Keratinocyte (primary cell): ENCODE data around the gene C16orf92. TPM values are rescaled to one million over a fixed set of nuclear protein-coding genes. Genes with fewer than 3 reads are reported as not detected.

Source experiments
- DNase-seq: peaks from one replicate; pipeline ENCODE4 v3.0.0-alpha.2; 2011; ENCODE audit warnings: low read depth, missing footprints, low spot score
- FAIRE-seq: peaks from 2 replicates; lab custom pipeline; 2011; peaks lifted over from hg19 to GRCh38; lab: Jason Lieb, UNC
- H2AFZ ChIP-seq: 2 replicates; pipeline ENCODE4 v1.6.0; 2012; ENCODE audit warnings: low read length, control low read depth, inconsistent platforms; ENCODE audit not compliant: control insufficient read depth
- H3K27ac ChIP-seq: 2 replicates; pipeline ENCODE4 v1.5.1; 2011; ENCODE audit warnings: low read length; ENCODE audit not compliant: control insufficient read depth, insufficient read depth
- H3K27me3 ChIP-seq: 3 replicates; pipeline ENCODE4 v1.6.0; 2011; ENCODE audit warnings: low read length; ENCODE audit not compliant: control insufficient read depth, insufficient read depth; ENCODE audit errors: extremely low read depth
- H3K36me3 ChIP-seq, 2 experiments: 2 replicates in 1 of 2; 3 replicates in 1 of 2; pipeline ENCODE4 v1.5.1; 2011; ENCODE audit warnings: low read length in 2 of 2, mild to moderate bottlenecking in 1 of 2; ENCODE audit not compliant: control insufficient read depth in 2 of 2, insufficient read depth in 2 of 2; ENCODE audit errors: extremely low read depth in 1 of 2
- H3K4me1 ChIP-seq: 3 replicates; pipeline ENCODE4 v1.5.1; 2011; ENCODE audit warnings: low read length; ENCODE audit not compliant: control insufficient read depth, insufficient read depth; ENCODE audit errors: extremely low read depth
- H3K4me2 ChIP-seq: 3 replicates; pipeline ENCODE4 v1.6.0; 2011; ENCODE audit warnings: low read depth, low read length; ENCODE audit not compliant: control insufficient read depth, insufficient read depth; ENCODE audit errors: extremely low read depth
- H3K4me3 ChIP-seq, 3 experiments: fragments of 200-600 bp in 1 of 3; sonication (generic) in 1 of 3; 2 replicates in 2 of 3; 3 replicates in 1 of 3; pipeline ENCODE4 v1.5.1; 2011 to 2016; ENCODE audit warnings: low read length in 3 of 3, mild to moderate bottlenecking in 3 of 3, control low read depth in 2 of 3, inconsistent platforms in 1 of 3, low read depth in 1 of 3, mixed read lengths in 1 of 3, mixed run types in 1 of 3, moderate library complexity in 1 of 3; ENCODE audit not compliant: control insufficient read depth in 2 of 3, insufficient read depth in 2 of 3; ENCODE audit errors: extremely low read depth in 1 of 3
- H3K79me2 ChIP-seq: 2 replicates; pipeline ENCODE4 v1.6.0; 2012; ENCODE audit warnings: low read length; ENCODE audit not compliant: control insufficient read depth, insufficient read depth
- H3K9ac ChIP-seq: 3 replicates; pipeline ENCODE4 v1.6.0; 2011; ENCODE audit warnings: low read length; ENCODE audit not compliant: control insufficient read depth, insufficient read depth; ENCODE audit errors: extremely low read depth
- H3K9me1 ChIP-seq: 3 replicates; pipeline ENCODE4 v1.6.0; 2011; ENCODE audit warnings: low read length; ENCODE audit not compliant: control insufficient read depth, insufficient read depth; ENCODE audit errors: extremely low read depth
- H3K9me3 ChIP-seq: 2 replicates; pipeline ENCODE4 v1.5.1; 2012; ENCODE audit warnings: low read depth, low read length; ENCODE audit not compliant: control insufficient read depth
- H4K20me1 ChIP-seq: 3 replicates; pipeline ENCODE4 v1.6.0; 2011; ENCODE audit warnings: low read length; ENCODE audit not compliant: control insufficient read depth, insufficient read depth; ENCODE audit errors: extremely low read depth
- CTCF ChIP-seq, 3 experiments: IDR thresholded peaks in 1 of 3; conservative IDR thresholded peaks in 1 of 3; optimal IDR thresholded peaks in 1 of 3; 2 replicates in 2 of 3; 3 replicates in 1 of 3; pipeline versions ENCODE3 to v1.5.1; 2011; ENCODE audit warnings: low read length in 3 of 3, mild to moderate bottlenecking in 3 of 3, moderate library complexity in 2 of 3, control low read depth in 1 of 3, inconsistent platforms in 1 of 3; ENCODE audit not compliant: insufficient read depth in 2 of 3; ENCODE audit errors: extremely low read depth in 1 of 3
- EZH2 ChIP-seq: IDR thresholded peaks from one replicate; pipeline ENCODE4 v1.6.1; 2012; ENCODE audit warnings: inconsistent platforms, mild to moderate bottlenecking, low read length, moderate library complexity
- dilution Hi-C: fragments of 300-500 bp; cut with MboI; formaldehyde crosslinking; loops from one replicate; pipeline ENCODE4 v1.7.0; 2020; ENCODE audit warnings: low sequenced_read_pairs; ENCODE audit not compliant: extremely low pct_ligation_motif_present
- polyA plus RNA-seq, 5 experiments: library from polyadenylated mRNA; depleted of rRNA in 3 of 5; stranded (reverse) in 3 of 5; stranded (forward) in 1 of 5; unstranded in 1 of 5; fragments of >200 nt; gene quantifications; 1 replicate in 1 of 5; 2 replicates in 3 of 5; 3 replicates in 1 of 5; pipeline versions ENCODE4 v1.2.1 to v1.2.3, GENCODE V29; 2011 to 2012; ENCODE audit warnings: missing spikeins in 2 of 5, low read depth in 1 of 5, low replicate concordance in 1 of 5

C16orf92 gene
- polyA plus RNA-seq, 1 donor (not counting 4 experiments of a cell fraction or from before 2014, with no cell fraction given), result not detected

GRCh38 chr16:30052671-30053372, 29.8 kb downstream of the C16orf92 start:
- Histone ChIP-seq H3K4me1 (peaks cover 30% of the 10 kb centered on the region), H3K27ac (peak overlapping the region; percentile 69), H3K27me3 (no peaks in the 10 kb centered on the region), H4K20me1 (no peaks in the 10 kb centered on the region), H3K9ac (peak overlapping the region; percentile 67), H3K36me3 (peaks cover 0 to 3% of the 10 kb centered on the region in 2 experiments), H3K9me1 (no peaks in the 10 kb centered on the region), H3K4me3 (peak overlapping the region; percentile 72 to 92 (median 81)), H3K79me2 (peaks cover 2% of the 10 kb centered on the region), H3K4me2 (peak overlapping the region; percentile 99), H2AFZ (peak overlapping the region; percentile 69), H3K9me3 (no peaks in the 10 kb centered on the region)
- dilution Hi-C loops, result no loop called here
- TF ChIP-seq CTCF (optimal IDR thresholded peaks at IDR 0.05 in 1 of 3, IDR thresholded peaks at IDR 0.05 in 1 of 3, conservative IDR thresholded peaks at IDR 0.05 in 1 of 3; ENCODE audit: extremely low read depth in 1 of 3, insufficient read depth in 2 of 3, low read length in 3 of 3) (no peak), EZH2 (no peak)
- no peak for FAIRE-seq
- DNase-seq, result peak; percentile 63

GRCh38 chr16:30053376-30054015, 30.5 kb downstream of the C16orf92 start:
- H3K9me3 ChIP-seq, result no peaks in the 10 kb centered on the region
- H3K27me3 ChIP-seq, result no peaks in the 10 kb centered on the region
- H3K36me3 ChIP-seq, result peaks cover 0 to 4% of the 10 kb centered on the region in 2 experiments
- peak overlapping the region; percentile 69 for H3K27ac ChIP-seq
- peak overlapping the region; percentile 67 for H3K9ac ChIP-seq
- H3K9me1 ChIP-seq, result no peaks in the 10 kb centered on the region
- H3K4me2 ChIP-seq, result peak overlapping the region; percentile 99
- H3K4me3 ChIP-seq, result peak overlapping the region; percentile 72 to 92 (median 81)
- no peaks in the 10 kb centered on the region for H4K20me1 ChIP-seq
- dilution Hi-C loops, result no loop called here
- DNase-seq (no peak), FAIRE-seq (no peak)
- no peak for TF ChIP-seq CTCF (optimal IDR thresholded peaks at IDR 0.05 in 1 of 3, IDR thresholded peaks at IDR 0.05 in 1 of 3, conservative IDR thresholded peaks at IDR 0.05 in 1 of 3; ENCODE audit: extremely low read depth in 1 of 3, insufficient read depth in 2 of 3, low read length in 3 of 3)
- no peak for TF ChIP-seq EZH2
- peaks cover 30% of the 10 kb centered on the region for H3K4me1 ChIP-seq
- H2AFZ ChIP-seq, result peak overlapping the region; percentile 69
- H3K79me2 ChIP-seq, result peaks cover 2% of the 10 kb centered on the region
